ENCODE data around the gene TRIM44. TPM values are rescaled to one million over a fixed set of nuclear protein-coding genes. Genes with fewer than 3 reads are reported as not detected.

TRIM44 gene
- total RNA-seq, 1 experiment from 2014 or later = 16.3 TPM

DNA sequence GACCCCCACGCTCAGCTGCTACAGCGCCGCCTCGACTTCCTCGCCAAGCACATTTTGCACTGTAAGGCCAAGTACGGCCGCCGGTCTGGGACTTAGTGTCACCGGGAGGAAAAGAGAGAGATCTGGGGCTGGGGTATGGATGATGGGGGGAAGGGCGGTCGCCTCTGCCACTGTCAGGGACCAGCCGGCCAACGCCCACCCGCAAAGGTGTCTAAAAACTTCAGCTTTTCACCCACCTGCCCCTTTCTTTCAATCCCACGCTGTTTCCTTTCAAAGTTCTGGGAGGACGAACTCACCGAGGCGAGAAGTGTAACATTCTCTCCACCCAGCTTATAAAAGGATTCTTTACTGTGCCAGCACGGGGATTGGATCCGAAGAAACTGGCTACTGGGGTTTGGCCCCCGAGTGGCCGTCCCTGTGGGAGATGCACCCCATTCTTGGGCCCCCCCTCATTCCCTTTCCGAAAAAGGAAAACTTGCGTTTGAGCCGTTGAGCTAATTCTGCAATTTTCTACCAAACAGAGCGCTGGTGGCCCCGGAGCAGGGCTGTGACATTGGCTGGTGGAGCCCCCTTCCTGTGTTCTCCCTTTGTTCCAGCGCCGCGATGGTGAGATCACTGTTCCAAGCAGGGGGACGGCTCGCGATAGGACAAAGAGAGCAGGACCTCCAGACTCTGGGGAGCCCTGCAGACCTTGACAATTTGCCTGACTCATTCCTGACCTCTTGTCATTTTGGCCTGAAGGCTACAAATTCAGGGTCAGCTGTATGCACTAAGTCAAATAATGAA lies 42.5 kb upstream of the TRIM44 start:
- Histone ChIP-seq H3K9ac (ENCODE audit: low read length) (no peak overlapping the region), H2AFZ (ENCODE audit: low read length) (no peak overlapping the region)
- DNase-seq = no peak

DNA sequence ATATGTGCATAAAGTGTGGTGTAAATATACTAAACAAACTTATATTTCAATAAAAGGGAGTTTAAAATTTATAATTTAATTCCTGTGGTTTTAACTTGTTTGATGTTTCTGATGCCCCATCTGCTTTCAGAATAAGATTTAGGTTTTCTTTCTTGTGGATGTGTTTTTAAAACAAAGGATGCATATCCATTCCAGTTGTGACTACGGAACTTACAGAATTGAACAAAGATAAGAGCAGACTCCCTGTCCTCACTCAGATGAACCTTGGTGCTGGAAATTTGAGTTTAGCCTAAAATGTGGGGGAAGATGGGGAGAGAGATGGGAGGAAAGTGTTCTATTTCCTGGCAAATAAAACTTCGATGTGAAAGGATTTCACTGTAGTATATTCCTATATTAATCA lies 41.8 kb upstream of the TRIM44 start:
- DNase-seq = no peak
- no peaks in the 10 kb centered on the region for H3K9me3 ChIP-seq (ENCODE audit: low read length)
- no peaks in the 10 kb centered on the region for H3K4me1 ChIP-seq (ENCODE audit: low read length)
- no peak overlapping the region for H3K4me3 ChIP-seq (ENCODE audit: low read length)
- H3K27ac ChIP-seq (ENCODE audit: low read length) = no peak overlapping the region
- no peaks in the 10 kb centered on the region for H4K20me1 ChIP-seq (ENCODE audit: insufficient read depth, low read depth, low read length)
- H3K36me3 ChIP-seq (ENCODE audit: insufficient read depth, low read length) = no peaks in the 10 kb centered on the region
- H3K9ac ChIP-seq (ENCODE audit: low read length) = no peak overlapping the region
- H3K79me2 ChIP-seq (ENCODE audit: low read length) = no peaks in the 10 kb centered on the region
- H2AFZ ChIP-seq (ENCODE audit: low read length) = no peak overlapping the region
- no peaks in the 10 kb centered on the region for H3K27me3 ChIP-seq (ENCODE audit: low read length)
- no peak overlapping the region for H3K4me2 ChIP-seq (ENCODE audit: low read depth, low read length, poor library complexity, severe bottlenecking)
- no peaks in the 10 kb centered on the region for H3K9me2 ChIP-seq (replicated peaks; ENCODE audit: insufficient read depth, low read length)

More for the DNA sequence above, 42.5 kb upstream of the TRIM44 start:
- Histone ChIP-seq H3K27me3 (ENCODE audit: low read length) (no peaks in the 10 kb centered on the region), H3K79me2 (ENCODE audit: low read length) (no peaks in the 10 kb centered on the region), H3K4me2 (ENCODE audit: low read depth, low read length, poor library complexity, severe bottlenecking) (no peak overlapping the region), H3K36me3 (ENCODE audit: insufficient read depth, low read length) (no peaks in the 10 kb centered on the region), H3K9me2 (replicated peaks; ENCODE audit: insufficient read depth, low read length) (no peaks in the 10 kb centered on the region), H3K4me1 (ENCODE audit: low read length) (no peaks in the 10 kb centered on the region), H3K9me3 (ENCODE audit: low read length) (no peaks in the 10 kb centered on the region), H3K4me3 (ENCODE audit: low read length) (no peak overlapping the region), H4K20me1 (ENCODE audit: insufficient read depth, low read depth, low read length) (no peaks in the 10 kb centered on the region), H3K27ac (ENCODE audit: low read length) (no peak overlapping the region)

DNA sequence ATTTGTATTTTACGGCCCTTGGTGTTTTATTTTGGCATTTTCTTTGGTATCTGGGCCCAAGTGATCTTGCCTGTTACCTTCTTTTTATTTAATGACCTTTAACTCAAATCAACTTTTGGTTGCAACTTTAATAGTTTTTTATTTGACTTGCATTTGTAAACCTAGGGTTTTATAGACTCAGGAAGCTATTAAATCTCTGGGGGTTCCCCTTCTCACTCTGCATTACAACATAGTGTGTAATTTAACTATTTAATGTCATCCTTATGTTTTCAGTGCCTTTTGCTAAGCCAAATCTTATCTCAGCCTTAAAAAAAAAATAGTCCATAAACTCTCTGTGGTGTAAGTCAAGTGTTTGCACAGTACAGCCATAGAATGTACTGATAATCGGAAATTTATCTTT lies 41.0 kb upstream of the TRIM44 start:
- no peaks in the 10 kb centered on the region for H3K4me1 ChIP-seq (ENCODE audit: low read length)
- H3K27me3 ChIP-seq (ENCODE audit: low read length) = no peaks in the 10 kb centered on the region
- H3K36me3 ChIP-seq (ENCODE audit: insufficient read depth, low read length) = no peaks in the 10 kb centered on the region
- no peak for DNase-seq
- H3K9ac ChIP-seq (ENCODE audit: low read length) = no peak overlapping the region
- no peaks in the 10 kb centered on the region for H3K79me2 ChIP-seq (ENCODE audit: low read length)
- H4K20me1 ChIP-seq (ENCODE audit: insufficient read depth, low read depth, low read length) = no peaks in the 10 kb centered on the region
- no peak overlapping the region for H3K4me3 ChIP-seq (ENCODE audit: low read length)
- no peaks in the 10 kb centered on the region for H3K9me3 ChIP-seq (ENCODE audit: low read length)
- H3K27ac ChIP-seq (ENCODE audit: low read length) = no peak overlapping the region
- no peaks in the 10 kb centered on the region for H3K9me2 ChIP-seq (replicated peaks; ENCODE audit: insufficient read depth, low read length)
- H3K4me2 ChIP-seq (ENCODE audit: low read depth, low read length, poor library complexity, severe bottlenecking) = no peak overlapping the region
- no peak overlapping the region for H2AFZ ChIP-seq (ENCODE audit: low read length)

DNA sequence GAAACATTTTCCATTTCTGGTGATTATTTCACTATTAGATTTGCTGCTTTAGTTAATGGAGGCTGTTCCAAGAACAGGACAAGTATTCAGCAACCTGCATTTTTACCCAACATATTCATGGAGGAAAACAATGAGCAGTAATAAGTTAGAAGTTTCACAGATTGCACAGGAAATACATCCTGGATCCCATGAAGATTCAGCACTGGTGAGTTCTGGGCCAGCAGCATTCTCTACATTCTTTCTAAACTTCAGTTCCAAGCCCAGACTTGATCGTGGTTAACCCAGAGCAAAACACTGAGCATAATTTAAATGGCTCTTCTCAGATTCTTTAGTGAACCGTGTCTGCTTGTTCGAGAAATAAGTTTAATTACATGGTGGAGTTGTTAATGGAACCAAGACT lies 40.5 kb upstream of the TRIM44 start:
- no peak overlapping the region for H3K4me3 ChIP-seq (ENCODE audit: low read length)
- H3K27ac ChIP-seq (ENCODE audit: low read length) = no peak overlapping the region
- H3K36me3 ChIP-seq (ENCODE audit: insufficient read depth, low read length) = no peaks in the 10 kb centered on the region
- DNase-seq = no peak
- H2AFZ ChIP-seq (ENCODE audit: low read length) = no peak overlapping the region
- no peaks in the 10 kb centered on the region for H3K9me3 ChIP-seq (ENCODE audit: low read length)
- no peaks in the 10 kb centered on the region for H3K79me2 ChIP-seq (ENCODE audit: low read length)
- no peak overlapping the region for H3K4me2 ChIP-seq (ENCODE audit: low read depth, low read length, poor library complexity, severe bottlenecking)
- H3K4me1 ChIP-seq (ENCODE audit: low read length) = no peaks in the 10 kb centered on the region
- no peak overlapping the region for H3K9ac ChIP-seq (ENCODE audit: low read length)
- no peaks in the 10 kb centered on the region for H4K20me1 ChIP-seq (ENCODE audit: insufficient read depth, low read depth, low read length)
- H3K27me3 ChIP-seq (ENCODE audit: low read length) = no peaks in the 10 kb centered on the region
- H3K9me2 ChIP-seq (replicated peaks; ENCODE audit: insufficient read depth, low read length) = no peaks in the 10 kb centered on the region

DNA sequence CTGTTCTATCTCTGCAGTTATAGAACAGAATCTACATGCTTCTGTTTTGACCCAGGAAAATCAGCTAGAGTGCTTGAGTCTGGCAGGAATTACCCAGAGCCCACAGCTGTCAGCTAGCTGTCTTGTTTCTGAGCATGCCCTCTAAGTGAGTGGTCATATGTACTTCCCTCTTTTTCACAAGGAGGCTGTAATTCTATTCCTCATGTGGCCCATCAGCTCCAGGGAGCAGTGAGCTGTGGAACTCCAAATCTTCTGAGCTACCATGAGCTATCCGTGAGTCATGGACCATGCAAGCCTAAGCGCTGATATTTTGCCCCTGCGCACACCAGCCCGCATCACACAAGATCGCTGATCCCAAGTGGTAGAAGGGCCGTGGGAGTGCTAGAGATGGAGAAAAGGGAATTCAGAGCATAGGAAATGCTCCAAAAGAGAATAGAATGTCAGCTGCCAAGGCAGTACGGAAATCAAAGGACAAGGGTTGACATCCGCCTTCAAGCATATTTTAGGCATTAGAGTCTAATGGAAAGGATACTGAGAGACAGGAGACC lies 38.9 kb upstream of the TRIM44 start:
- Histone ChIP-seq H3K9me2 (replicated peaks; ENCODE audit: insufficient read depth, low read length) (no peaks in the 10 kb centered on the region), H3K27me3 (ENCODE audit: low read length) (no peaks in the 10 kb centered on the region), H3K4me2 (ENCODE audit: low read depth, low read length, poor library complexity, severe bottlenecking) (no peak overlapping the region), H3K4me3 (ENCODE audit: low read length) (no peak overlapping the region), H3K9me3 (ENCODE audit: low read length) (no peaks in the 10 kb centered on the region), H3K4me1 (ENCODE audit: low read length) (no peaks in the 10 kb centered on the region), H3K79me2 (ENCODE audit: low read length) (no peaks in the 10 kb centered on the region), H3K9ac (ENCODE audit: low read length) (no peak overlapping the region), H3K36me3 (ENCODE audit: insufficient read depth, low read length) (no peaks in the 10 kb centered on the region), H4K20me1 (ENCODE audit: insufficient read depth, low read depth, low read length) (no peaks in the 10 kb centered on the region), H2AFZ (ENCODE audit: low read length) (no peak overlapping the region), H3K27ac (ENCODE audit: low read length) (no peak overlapping the region)
- no peak for DNase-seq

DNA sequence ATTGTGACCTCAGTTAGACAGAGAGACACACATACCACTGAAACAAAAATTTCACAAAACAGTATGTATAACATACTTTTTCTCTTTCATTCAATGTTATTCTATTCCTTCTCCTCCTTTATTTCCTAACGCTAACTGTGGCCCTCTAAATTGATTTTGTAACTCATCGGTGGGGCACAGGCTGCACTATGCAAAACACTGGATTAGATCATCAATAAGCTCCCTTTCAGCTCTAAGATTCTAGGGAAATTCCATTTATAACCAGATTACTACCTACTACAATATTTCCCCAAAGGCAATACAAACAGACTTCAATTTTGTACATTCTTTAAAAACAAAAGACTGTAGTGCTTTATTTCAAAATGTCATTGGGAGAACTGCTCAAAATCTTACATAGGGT lies 38.3 kb upstream of the TRIM44 start:
- Histone ChIP-seq H3K36me3 (ENCODE audit: insufficient read depth, low read length) (no peaks in the 10 kb centered on the region), H3K4me1 (ENCODE audit: low read length) (no peaks in the 10 kb centered on the region), H3K27ac (ENCODE audit: low read length) (no peak overlapping the region), H3K27me3 (ENCODE audit: low read length) (no peaks in the 10 kb centered on the region), H3K79me2 (ENCODE audit: low read length) (no peaks in the 10 kb centered on the region), H4K20me1 (ENCODE audit: insufficient read depth, low read depth, low read length) (no peaks in the 10 kb centered on the region), H3K9me2 (replicated peaks; ENCODE audit: insufficient read depth, low read length) (no peaks in the 10 kb centered on the region), H2AFZ (ENCODE audit: low read length) (no peak overlapping the region), H3K9me3 (ENCODE audit: low read length) (no peaks in the 10 kb centered on the region), H3K9ac (ENCODE audit: low read length) (no peak overlapping the region), H3K4me3 (ENCODE audit: low read length) (no peak overlapping the region), H3K4me2 (ENCODE audit: low read depth, low read length, poor library complexity, severe bottlenecking) (no peak overlapping the region)
- DNase-seq = no peak

DNA sequence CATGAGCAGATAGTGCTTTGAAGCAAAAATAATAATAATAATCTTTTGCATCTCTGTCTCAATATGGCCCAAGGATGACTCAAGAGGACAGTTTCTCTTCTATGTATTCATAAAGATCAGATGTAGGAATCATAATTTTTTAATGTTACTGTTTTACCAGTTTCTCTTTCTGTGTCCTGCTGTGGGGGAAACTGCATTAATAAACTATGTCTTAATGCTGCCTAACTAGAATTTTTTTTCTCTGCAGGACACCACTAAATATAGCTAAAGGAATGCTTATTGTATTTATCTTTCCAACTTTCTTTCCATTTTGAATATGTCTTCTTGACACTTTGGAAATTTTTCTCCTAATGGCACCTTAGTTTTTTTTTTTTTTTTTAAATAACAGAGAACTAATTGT lies 37.8 kb upstream of the TRIM44 start:
- Histone ChIP-seq H3K79me2 (ENCODE audit: low read length) (no peaks in the 10 kb centered on the region), H3K4me2 (ENCODE audit: low read depth, low read length, poor library complexity, severe bottlenecking) (no peak overlapping the region), H2AFZ (ENCODE audit: low read length) (no peak overlapping the region), H4K20me1 (ENCODE audit: insufficient read depth, low read depth, low read length) (no peaks in the 10 kb centered on the region), H3K9me2 (replicated peaks; ENCODE audit: insufficient read depth, low read length) (no peaks in the 10 kb centered on the region), H3K27me3 (ENCODE audit: low read length) (no peaks in the 10 kb centered on the region), H3K4me3 (ENCODE audit: low read length) (no peak overlapping the region), H3K9me3 (ENCODE audit: low read length) (no peaks in the 10 kb centered on the region), H3K27ac (ENCODE audit: low read length) (no peak overlapping the region), H3K9ac (ENCODE audit: low read length) (no peak overlapping the region), H3K36me3 (ENCODE audit: insufficient read depth, low read length) (no peaks in the 10 kb centered on the region), H3K4me1 (ENCODE audit: low read length) (no peaks in the 10 kb centered on the region)
- no peak for DNase-seq

DNA sequence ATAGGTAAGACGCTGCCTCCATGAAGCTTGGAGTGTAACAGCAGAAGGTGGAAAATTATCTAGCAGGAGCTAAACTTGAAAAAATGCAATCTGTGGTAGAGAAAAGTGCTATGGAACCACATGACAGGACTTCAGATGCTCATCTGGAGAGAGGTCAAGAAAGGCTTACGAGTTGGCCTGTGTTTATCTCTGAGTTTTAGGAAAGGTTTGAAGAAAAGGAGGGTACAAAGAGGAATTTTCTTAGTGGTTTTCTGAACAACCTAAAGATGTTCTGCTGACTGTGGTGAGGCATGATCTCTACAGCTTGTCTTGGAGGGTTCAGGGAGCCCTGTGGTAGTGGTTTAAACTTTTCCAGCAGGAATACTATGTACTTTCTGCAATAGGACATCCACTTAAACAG lies 36.1 kb upstream of the TRIM44 start:
- H3K9ac ChIP-seq (ENCODE audit: low read length) = no peak overlapping the region
- H3K9me2 ChIP-seq (replicated peaks; ENCODE audit: insufficient read depth, low read length) = no peaks in the 10 kb centered on the region
- no peaks in the 10 kb centered on the region for H3K9me3 ChIP-seq (ENCODE audit: low read length)
- no peak overlapping the region for H2AFZ ChIP-seq (ENCODE audit: low read length)
- no peaks in the 10 kb centered on the region for H3K36me3 ChIP-seq (ENCODE audit: insufficient read depth, low read length)
- DNase-seq = no peak
- H3K79me2 ChIP-seq (ENCODE audit: low read length) = no peaks in the 10 kb centered on the region
- H3K27ac ChIP-seq (ENCODE audit: low read length) = no peak overlapping the region
- H3K4me1 ChIP-seq (ENCODE audit: low read length) = no peaks in the 10 kb centered on the region
- H3K27me3 ChIP-seq (ENCODE audit: low read length) = no peaks in the 10 kb centered on the region
- no peaks in the 10 kb centered on the region for H4K20me1 ChIP-seq (ENCODE audit: insufficient read depth, low read depth, low read length)
- H3K4me2 ChIP-seq (ENCODE audit: low read depth, low read length, poor library complexity, severe bottlenecking) = no peak overlapping the region
- H3K4me3 ChIP-seq (ENCODE audit: low read length) = no peak overlapping the region
